ENCODE results near the gene MARVELD2.

The MARVELD2 gene

DNA sequence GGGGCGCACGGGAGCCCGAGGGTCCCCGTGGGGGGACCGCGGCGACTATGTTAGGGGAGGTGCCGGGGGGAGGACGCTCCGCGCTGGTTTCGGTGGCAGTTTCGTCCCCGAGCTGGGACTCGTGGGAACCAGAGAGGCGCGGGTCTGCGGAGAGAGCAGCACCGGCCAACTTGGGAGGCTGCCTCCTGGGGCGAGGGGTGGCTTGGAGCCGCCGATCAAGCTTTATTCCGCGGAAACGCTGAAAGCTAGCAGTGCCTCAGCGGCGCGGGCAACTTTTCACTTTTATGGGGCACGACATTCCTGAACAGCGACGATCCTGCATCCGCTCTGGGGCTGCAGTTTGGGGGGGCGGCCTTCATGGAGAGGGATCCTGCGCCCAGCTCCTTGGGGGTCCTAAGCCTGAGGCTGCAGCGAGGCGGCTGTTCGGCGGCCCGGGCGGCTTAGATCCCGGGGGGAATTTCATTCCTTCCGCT is 78.0 kb downstream of the MARVELD2 start:
- no peak for DNase-seq (ENCODE audit: low read depth)

DNA sequence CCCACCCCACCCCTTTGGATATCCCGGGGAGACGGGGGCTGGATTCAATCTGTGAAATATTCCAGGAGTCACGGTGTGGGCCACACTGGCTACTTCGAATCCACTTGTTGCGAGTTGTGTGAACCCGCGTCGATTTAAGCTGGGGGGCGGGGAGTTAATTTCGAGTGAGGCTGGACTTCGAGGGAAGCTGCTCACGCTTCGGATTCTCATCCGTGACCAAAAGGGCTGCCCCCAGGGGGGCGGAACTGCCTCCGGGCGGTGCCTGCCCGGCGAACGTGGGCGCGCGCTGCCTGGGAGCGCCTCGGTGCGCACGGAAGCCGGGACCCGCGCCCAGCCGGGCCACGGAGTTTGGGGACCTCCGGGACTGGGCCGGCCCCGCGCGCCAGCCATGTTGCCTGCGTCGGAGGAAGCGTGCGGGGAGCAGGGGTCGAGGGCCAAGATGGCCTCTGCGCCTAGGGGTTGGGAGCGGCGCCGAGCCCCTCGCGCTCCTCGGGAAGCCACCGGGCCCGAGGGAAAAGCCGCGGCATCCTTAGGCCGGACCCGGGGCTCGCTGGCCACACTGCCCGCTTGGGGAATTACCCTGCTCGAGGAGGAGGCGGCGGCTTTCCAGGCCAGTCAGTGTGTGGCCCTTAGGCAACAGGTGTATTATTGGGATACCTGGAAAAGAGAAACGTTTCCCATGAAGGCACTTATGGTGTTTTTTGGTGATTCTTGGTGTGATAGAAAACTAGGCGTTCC is 78.6 kb downstream of the MARVELD2 start:
- no peak for DNase-seq (ENCODE audit: low read depth)
